ENCODE measurements around the gene ABR.
"Not testable (repeated sequence)": the region's sequence is repeated elsewhere in the genome, so short reads cannot be mapped to it uniquely, and the experiment has no call there.

Gene ABR

DNA sequence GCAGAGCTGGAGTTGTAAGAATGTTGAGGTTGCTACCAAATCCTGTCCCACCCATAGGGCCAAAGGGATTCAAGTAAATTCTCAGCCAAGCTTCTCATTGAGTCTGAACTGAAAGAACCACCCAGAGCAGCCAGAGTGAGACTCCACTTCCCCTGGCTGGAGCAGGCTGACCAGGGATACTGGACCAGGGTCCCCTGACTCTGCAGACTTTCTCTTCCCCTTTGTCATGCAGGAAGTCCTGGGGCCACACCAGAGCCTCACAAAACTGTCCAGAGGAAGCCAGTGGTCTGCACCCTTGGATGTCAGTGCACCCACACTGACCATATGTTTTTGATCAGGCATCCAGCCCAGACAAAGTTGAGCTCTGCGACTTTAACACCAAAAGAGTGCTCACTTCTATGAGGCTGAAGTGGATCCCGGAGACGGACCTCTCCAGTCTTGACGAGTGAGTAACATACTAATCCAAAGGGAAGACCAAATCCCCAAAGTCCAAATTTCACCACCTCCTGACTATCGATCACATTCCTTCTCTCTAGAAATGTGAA lies 204.3 kb downstream of the ABR start:
- DNase-seq = no peak

GRCh38 chr17:974778-975177 lies 205.0 kb downstream of the ABR start:
- DNase-seq = not testable (repeated sequence)

- DNase-seq = no peak
Measured at GRCh38 chr17:973053-973452, 206.7 kb downstream of the ABR start.

DNA sequence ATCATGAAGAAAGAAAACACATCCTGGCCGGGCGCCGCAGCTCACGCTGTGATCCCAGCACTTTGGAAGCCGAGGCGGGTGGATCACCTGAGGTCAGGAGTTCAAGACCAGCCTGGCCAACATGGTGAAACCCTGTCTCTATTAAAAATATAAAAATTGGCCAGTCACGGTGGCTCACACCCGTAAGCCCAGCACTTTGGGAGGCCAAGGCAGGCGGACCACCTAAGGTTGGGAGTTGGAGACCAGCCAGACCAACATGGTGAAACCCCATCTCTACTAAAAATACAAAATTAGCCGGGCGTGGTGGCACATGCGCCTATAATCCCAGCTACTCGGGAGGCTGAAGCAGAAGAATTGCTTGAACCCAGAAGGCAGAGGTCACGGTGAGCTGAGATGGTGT lies 207.9 kb downstream of the ABR start:
- not testable (repeated sequence) for DNase-seq

GRCh38 chr17:970364-970763 lies 209.4 kb downstream of the ABR start:
- no peak for DNase-seq

DNA sequence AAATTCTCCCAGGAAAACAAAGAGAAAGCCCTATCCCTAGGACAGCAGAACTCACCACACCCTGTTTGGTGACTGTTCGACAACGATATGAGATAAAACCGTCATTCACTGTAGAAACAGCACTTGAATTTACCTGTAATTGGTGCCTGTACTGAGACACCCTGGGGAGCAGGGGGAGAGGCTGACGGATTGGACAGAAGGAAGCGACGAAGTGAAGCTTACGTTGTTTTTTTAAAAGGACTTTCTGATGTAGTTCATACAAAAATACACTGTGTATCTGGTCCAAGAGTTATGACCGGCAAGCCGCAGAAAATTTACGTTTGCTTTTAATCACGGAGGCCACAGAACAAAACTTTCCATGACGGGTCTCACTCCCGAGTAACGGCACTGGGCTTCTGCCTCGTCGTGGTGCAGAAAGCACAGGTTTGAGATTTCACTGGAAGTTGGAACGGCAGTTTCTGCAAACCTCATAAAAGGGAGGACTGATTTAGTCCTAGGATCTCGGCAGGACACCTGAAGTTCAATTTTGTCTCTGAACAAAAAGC lies 209.9 kb downstream of the ABR start:
- DNase-seq = no peak

GRCh38 chr17:968812-969730 lies 210.7 kb downstream of the ABR start:
- no peak for DNase-seq

GRCh38 chr17:967122-967521 lies 212.7 kb downstream of the ABR start:
- no peak for DNase-seq

DNA sequence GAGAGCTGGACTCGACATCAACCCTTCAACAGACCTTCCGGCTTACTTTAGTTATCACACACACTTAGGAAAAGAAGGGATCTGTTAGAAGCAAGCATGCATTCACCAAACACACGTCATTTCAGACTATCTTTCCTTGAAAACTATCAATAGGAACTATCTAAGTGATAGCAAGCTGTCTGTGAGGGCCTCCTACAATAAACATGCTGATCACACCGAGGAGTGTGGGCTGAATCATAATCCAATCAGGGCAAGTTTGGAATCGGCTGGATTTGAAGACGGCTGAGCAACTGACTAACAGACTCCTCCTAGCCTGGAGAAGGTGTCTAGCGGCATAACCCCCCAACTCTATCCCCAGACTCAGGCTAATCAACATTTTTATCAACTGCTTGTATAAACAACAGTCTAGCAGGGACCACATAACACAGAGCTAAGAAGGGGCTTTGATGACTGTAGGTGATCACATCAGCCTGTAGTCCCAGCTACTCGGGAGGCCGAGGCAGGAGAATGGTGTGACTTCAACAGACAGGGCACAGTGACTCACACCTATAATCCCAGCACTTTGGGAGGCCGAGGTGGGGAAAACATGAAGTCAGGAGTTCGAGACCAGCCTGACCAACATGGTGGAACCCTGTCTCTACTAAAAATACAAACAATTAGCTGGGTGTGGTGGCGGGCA lies 214.3 kb downstream of the ABR start:
- no peak for DNase-seq

DNA sequence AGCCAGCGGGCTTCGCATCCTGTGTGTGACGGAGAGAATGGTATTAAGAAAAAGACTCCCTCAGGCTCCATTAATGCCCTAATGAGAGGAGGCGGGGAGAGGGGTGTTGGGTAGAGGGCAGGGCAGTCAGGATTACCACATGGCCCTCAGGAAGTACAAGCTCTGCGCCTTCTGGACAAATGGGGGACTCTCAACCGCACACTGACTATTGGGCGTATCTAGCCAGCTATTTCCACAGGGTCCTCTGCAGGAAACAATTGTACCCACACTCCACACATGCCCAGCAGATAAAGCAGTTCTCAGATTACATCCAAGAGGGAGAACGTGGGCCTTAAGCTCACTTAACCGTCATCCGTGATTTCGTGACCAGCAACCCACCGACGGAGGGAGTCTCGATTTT lies 214.9 kb downstream of the ABR start:
- no peak for DNase-seq

DNA sequence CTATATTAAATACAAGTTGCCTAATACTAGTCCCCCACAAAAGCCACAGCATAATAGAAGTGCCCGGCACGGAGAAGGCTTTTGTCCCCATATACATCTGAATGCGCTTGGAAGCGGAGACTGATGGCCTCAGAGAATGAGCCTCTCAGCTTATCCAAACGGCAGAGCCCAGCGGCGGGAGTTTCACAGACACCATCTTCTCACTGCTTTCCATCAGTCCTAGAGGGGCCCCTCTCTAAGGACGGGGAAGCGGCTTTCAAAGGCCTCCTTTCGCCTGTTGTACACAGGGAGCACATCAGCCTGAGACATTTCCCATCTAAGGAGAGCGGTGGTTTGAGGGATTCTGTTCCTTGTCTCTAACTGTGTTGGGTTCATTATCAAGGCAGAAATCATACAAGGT lies 217.1 kb downstream of the ABR start:
- no peak for DNase-seq

- DNase-seq = no peak
Measured at GRCh38 chr17:962166-962565, 217.6 kb downstream of the ABR start.

DNA sequence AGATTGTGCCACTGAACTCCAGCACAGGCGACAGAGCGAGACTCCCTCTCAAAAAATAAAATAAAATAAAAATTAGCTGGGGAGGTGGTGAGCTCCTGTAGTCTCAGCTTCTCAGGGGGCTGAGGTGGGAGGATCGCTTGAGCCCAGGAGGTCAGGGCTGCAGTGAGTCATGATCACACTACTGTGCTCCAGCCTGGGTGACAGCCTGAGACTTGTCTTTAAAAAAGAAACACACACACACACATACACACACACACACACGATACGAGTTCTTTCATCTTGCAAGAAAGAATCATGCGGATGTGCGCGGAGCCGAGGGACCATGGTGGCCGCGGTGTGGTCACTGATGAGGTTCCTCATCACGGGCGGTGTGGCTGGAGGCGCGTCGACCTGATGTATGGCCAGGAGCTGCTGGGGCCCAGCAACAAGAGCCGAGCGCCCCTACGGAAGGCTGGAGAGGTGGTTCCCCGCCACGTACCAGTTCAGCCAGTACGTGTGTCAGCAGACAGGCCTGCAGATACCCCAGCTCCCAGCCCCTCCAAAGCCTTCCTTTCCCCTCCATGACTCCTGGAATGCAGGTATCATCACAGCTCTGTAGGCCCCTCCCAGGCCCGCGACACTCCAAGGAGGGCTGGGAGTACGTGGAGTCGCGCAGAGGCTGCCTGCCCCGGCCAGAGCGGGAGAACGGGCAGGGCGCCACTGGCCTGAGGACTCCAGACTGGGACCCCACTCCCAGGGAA lies 220.9 kb downstream of the ABR start:
- no peak for DNase-seq

DNA sequence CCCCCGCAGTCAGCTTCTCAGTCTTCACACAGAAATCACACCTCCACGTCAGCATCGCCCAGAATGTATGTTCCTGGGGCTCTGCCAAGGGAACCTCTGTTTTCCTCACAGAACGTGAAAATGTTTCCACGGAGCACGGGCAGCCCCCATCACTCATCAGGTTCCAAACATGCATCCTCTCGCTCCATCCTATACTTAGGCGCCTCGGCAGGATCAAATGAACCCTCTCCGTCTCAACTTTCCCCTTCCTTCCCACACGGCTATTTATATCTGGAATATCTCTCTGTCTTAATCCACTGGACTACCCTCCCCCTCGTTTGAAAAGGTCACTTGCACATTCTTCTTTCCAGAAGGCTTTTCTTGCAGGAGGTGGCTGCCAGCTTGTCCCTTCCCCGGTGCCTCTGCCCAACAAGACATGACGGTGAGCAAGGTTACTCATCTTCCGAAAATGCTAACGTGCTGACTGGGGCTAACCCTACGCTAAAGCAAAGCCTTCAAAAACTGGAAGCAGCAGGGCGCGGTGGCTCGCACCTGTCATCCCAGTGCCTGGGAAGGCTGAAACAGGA lies 221.8 kb downstream of the ABR start:
- no peak for DNase-seq

DNA sequence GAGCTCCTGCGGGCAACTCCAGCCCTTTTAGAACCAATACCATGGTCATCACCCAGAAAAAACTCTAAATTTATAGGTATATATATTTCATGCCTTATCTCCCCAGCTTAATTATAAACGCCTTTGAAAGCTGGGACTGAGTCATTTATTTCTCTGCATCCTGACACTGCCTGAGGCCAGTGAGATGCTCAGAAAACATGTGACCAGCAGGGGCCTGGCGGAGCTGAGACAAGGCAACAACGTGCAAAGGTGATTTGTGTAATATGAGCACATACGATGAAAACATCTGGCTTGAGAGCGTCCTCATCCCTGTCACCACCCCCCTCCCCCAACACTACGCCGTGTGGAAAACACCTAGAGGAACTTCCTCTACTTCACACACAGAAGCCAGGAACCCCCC lies 222.9 kb downstream of the ABR start:
- no peak for DNase-seq

DNA sequence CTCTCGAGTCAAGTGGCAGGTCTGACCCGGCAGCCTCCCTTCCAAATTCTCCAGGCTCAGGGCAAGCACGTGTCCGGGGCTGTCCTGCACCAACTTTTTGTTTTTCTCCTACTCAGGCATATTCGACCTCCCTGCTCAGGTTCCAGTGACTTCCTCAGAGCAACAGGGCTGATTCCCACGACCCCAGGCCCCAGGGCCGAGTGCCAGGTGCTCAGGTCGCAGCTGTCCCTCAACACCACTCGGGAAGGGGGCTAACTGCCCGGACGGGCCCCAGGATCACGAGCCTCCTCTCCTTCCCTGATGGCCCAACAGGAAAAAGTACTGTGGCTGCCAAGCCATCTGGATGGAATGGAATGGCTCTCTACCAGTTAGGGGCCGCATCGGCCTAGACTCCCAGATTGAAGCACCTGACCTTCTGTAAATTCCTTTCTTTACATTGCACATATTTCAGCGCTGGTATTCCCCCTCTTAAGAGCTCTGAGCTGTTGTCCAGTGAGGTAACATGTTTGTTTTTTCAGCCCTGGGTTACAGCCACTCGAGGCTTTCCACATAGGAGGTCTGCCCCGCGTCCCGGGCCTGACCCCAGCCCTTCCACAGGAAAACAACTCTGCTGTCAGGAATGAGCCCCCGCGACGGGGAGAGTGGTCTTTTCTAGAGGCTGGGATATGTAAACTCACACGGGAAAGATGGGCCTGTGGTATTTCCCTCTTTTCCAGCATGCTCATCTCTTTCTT lies 225.2 kb downstream of the ABR start:
- no peak for DNase-seq

GRCh38 chr17:953767-954166 lies 226.0 kb downstream of the ABR start:
- DNase-seq = no peak

Measured in NCI-H2107 (cell line).